ENCODE measurements around the gene ELP1.

GRCh38 chr9:108905494-108905893 is 28.4 kb downstream of the ELP1 start:
- no peak for TF ChIP-seq CTCF (IDR thresholded peaks at IDR 0.05)
- no peak for TF ChIP-seq POLR2A (IDR thresholded peaks at IDR 0.05)

Data from lower leg skin (tissue), 3 donors.